Osteoblast (primary cell): ENCODE measurements around the gene DOCK11. TPM values are rescaled to one million over a fixed set of nuclear protein-coding genes. Genes with fewer than 3 reads are reported as not detected.

Experiments
- DNase-seq: peaks from one replicate; pipeline ENCODE4 v3.0.0; 2011; ENCODE audit warnings: low spot score, mixed read lengths; ENCODE audit not compliant: insufficient read length; ENCODE audit errors: missing footprints
- H2AFZ ChIP-seq: 2 replicates; pipeline ENCODE4 v1.6.0; 2011; ENCODE audit warnings: mild to moderate bottlenecking, low read length
- H3K27ac ChIP-seq: 2 replicates; pipeline ENCODE4 v1.5.1; 2011; ENCODE audit warnings: mild to moderate bottlenecking, low read depth, low read length, moderate library complexity
- H3K27me3 ChIP-seq: 2 replicates; pipeline ENCODE4 v1.6.0; 2012; ENCODE audit warnings: mild to moderate bottlenecking, control low read depth, inconsistent platforms, low read length, moderate library complexity; ENCODE audit not compliant: insufficient read depth
- H3K36me3 ChIP-seq: 2 replicates; pipeline ENCODE4 v1.5.1; 2011; ENCODE audit warnings: mild to moderate bottlenecking, low read length, control low read depth, moderate library complexity; ENCODE audit not compliant: insufficient read depth
- H3K4me1 ChIP-seq: 2 replicates; pipeline ENCODE4 v1.5.1; 2011; ENCODE audit warnings: mild to moderate bottlenecking, low read length, control low read depth, moderate library complexity; ENCODE audit not compliant: insufficient read depth
- H3K4me2 ChIP-seq: 2 replicates; pipeline ENCODE4 v1.6.0; 2011; ENCODE audit warnings: mild to moderate bottlenecking, low read length; ENCODE audit not compliant: insufficient read depth
- H3K4me3 ChIP-seq: fragments of 200-600 bp; sonication (generic); 3 replicates; pipeline ENCODE4 v1.5.1; 2012; ENCODE audit warnings: mild to moderate bottlenecking, low read length, inconsistent platforms; ENCODE audit not compliant: insufficient read depth
- H3K79me2 ChIP-seq: 2 replicates; pipeline ENCODE4 v1.6.0; 2012; ENCODE audit warnings: mild to moderate bottlenecking, low read length, control low read depth, inconsistent platforms; ENCODE audit not compliant: insufficient read depth
- H3K9me3 ChIP-seq: 2 replicates; pipeline ENCODE4 v1.5.1; 2011; ENCODE audit warnings: low read depth, low read length, control low read depth
- H4K20me1 ChIP-seq: 2 replicates; pipeline ENCODE4 v1.6.0; 2012; ENCODE audit warnings: mild to moderate bottlenecking, low read length, control low read depth; ENCODE audit not compliant: insufficient read depth
- CTCF ChIP-seq: IDR thresholded peaks from 2 replicates; pipeline ENCODE4 v1.5.1; 2011; ENCODE audit warnings: mild to moderate bottlenecking, low read depth, low read length, moderate library complexity; ENCODE audit errors: extremely low read depth
- total RNA-seq: library from RNA; depleted of rRNA; stranded (reverse); fragments of >200 nt; gene quantifications from 2 replicates; pipeline ENCODE4 v1.2.3, GENCODE V29; 2012

DOCK11 gene
- total RNA-seq, result 26.4 and 29.5 TPM in 2 replicates

- H3K9me3 ChIP-seq, result no peaks in the 10 kb centered on the region
- H2AFZ ChIP-seq, result peak within 1 kb of the TSS; percentile 80
- H3K27ac ChIP-seq, result no peak within 1 kb of the TSS
- no peaks in the 10 kb centered on the region for H3K36me3 ChIP-seq
- peaks cover 16% of the 10 kb centered on the region for H3K79me2 ChIP-seq
- H3K4me3 ChIP-seq, result peak within 1 kb of the TSS; percentile 78
- no peak for TF ChIP-seq CTCF
- H3K4me2 ChIP-seq, result peak within 1 kb of the TSS; percentile 83
- H3K4me1 ChIP-seq, result no peaks in the 10 kb centered on the region
- DNase-seq, result peak; percentile 89
- no peaks in the 10 kb centered on the region for H4K20me1 ChIP-seq
- H3K27me3 ChIP-seq, result no peaks in the 10 kb centered on the region
These were observed at the start of gene DOCK11 for GRCh38 chrX:118495061-118495921. DOCK11 (plus strand) TSS chrX:118495815; CDS start chrX:118495972, 157 bp downstream.

GRCh38 chrX:118448273-118448783 is 47.3 kb upstream of the DOCK11 start:
- Histone ChIP-seq H3K4me3 (no peak overlapping the region), H4K20me1 (no peaks in the 10 kb centered on the region), H3K27ac (no peak overlapping the region), H3K4me2 (no peak overlapping the region), H3K9me3 (no peaks in the 10 kb centered on the region), H3K79me2 (no peaks in the 10 kb centered on the region), H2AFZ (no peak overlapping the region), H3K36me3 (peaks cover 2% of the 10 kb centered on the region), H3K4me1 (no peaks in the 10 kb centered on the region), H3K27me3 (no peaks in the 10 kb centered on the region)
- TF ChIP-seq CTCF, result no peak
- DNase-seq, result no peak

GRCh38 chrX:118455013-118455412 is 40.6 kb upstream of the DOCK11 start:
- H3K27me3 ChIP-seq, result no peaks in the 10 kb centered on the region
- H3K4me1 ChIP-seq, result no peaks in the 10 kb centered on the region
- H4K20me1 ChIP-seq, result no peaks in the 10 kb centered on the region
- TF ChIP-seq CTCF, result no peak
- H3K4me2 ChIP-seq, result no peak overlapping the region
- DNase-seq, result no peak
- no peaks in the 10 kb centered on the region for H3K79me2 ChIP-seq
- H3K9me3 ChIP-seq, result no peaks in the 10 kb centered on the region
- no peak overlapping the region for H3K27ac ChIP-seq
- H3K4me3 ChIP-seq, result no peak overlapping the region
- H2AFZ ChIP-seq, result no peak overlapping the region
- no peaks in the 10 kb centered on the region for H3K36me3 ChIP-seq

- Histone ChIP-seq H4K20me1 (no peaks in the 10 kb centered on the region), H3K27me3 (no peaks in the 10 kb centered on the region), H3K79me2 (no peaks in the 10 kb centered on the region), H3K27ac (no peak overlapping the region), H3K36me3 (no peaks in the 10 kb centered on the region), H3K4me2 (peak overlapping the region; percentile 29), H3K4me1 (no peaks in the 10 kb centered on the region), H3K9me3 (no peaks in the 10 kb centered on the region), H3K4me3 (no peak overlapping the region), H2AFZ (no peak overlapping the region)
- DNase-seq, result peak; percentile 81
- peak; percentile 55 for TF ChIP-seq CTCF
These were observed 36.1 kb upstream of the DOCK11 start for GRCh38 chrX:118459494-118459893.
